ENCODE data around the gene SKAP1.

DNA sequence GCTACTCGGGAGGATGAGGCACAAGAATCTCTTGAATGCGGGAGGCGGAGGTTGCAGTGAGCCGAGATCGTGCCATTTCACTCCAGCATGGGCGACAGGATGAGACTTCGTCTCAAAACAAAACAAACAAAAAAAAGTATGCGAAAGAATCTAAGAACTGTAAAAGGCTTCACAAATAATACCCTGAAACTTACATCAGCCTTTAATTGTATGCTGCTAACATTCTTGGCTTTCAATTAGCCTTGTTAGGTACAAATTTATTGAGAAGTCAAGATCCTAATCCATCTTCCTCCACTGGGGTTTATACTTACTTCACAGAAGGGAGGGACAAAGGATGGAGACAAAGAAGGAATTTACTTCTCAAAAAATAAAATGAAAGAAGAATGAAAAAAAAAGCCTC lies 239.1 kb downstream of the SKAP1 start:
- no peak for TF ChIP-seq POLR2A (IDR thresholded peaks at IDR 0.05)
- TF ChIP-seq, protein P1, sequence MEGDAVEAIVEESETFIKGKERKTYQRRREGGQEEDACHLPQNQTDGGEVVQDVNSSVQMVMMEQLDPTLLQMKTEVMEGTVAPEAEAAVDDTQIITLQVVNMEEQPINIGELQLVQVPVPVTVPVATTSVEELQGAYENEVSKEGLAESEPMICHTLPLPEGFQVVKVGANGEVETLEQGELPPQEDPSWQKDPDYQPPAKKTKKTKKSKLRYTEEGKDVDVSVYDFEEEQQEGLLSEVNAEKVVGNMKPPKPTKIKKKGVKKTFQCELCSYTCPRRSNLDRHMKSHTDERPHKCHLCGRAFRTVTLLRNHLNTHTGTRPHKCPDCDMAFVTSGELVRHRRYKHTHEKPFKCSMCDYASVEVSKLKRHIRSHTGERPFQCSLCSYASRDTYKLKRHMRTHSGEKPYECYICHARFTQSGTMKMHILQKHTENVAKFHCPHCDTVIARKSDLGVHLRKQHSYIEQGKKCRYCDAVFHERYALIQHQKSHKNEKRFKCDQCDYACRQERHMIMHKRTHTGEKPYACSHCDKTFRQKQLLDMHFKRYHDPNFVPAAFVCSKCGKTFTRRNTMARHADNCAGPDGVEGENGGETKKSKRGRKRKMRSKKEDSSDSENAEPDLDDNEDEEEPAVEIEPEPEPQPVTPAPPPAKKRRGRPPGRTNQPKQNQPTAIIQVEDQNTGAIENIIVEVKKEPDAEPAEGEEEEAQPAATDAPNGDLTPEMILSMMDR (IDR thresholded peaks at IDR 0.05): no peak
